GM12801 (cell line): ENCODE data around the gene LILRB2.

ENCODE experiments used
- CTCF ChIP-seq: IDR thresholded peaks from one replicate; pipeline ENCODE4 v1.5.1; 2011; ENCODE audit warnings: control low read depth; ENCODE audit not compliant: insufficient read length; ENCODE audit errors: extremely low read depth

The LILRB2 gene

GRCh38 chr19:54281007-54281728, at the start of gene LILRB2:
Gene LILRB2, minus strand, starts transcription at chr19:54281110. Its CDS starts 614 bp downstream, at chr19:54280496.
- no peak for TF ChIP-seq CTCF

GRCh38 chr19:54329476-54330165, 48.7 kb upstream of the LILRB2 start:
- no peak for TF ChIP-seq CTCF

GRCh38 chr19:54325631-54326030, 44.7 kb upstream of the LILRB2 start:
- TF ChIP-seq CTCF, result no peak

- no peak for TF ChIP-seq CTCF
Observed at GRCh38 chr19:54325194-54325621, 44.3 kb upstream of the LILRB2 start.

GRCh38 chr19:54324071-54324470, 43.2 kb upstream of the LILRB2 start:
- TF ChIP-seq CTCF, result no peak

GRCh38 chr19:54319892-54320670, 39.2 kb upstream of the LILRB2 start:
- no peak for TF ChIP-seq CTCF

GRCh38 chr19:54319049-54319448, 38.1 kb upstream of the LILRB2 start:
- TF ChIP-seq CTCF, result no peak
